Loucy (cell line): Measurements from ENCODE around the gene STIMATE.

ENCODE experiments used
- EZH2phosphoT487 ChIP-seq: fragments of 200-600 bp; IDR thresholded peaks from 2 replicates; pipeline ENCODE4 v1.6.1; 2018; ENCODE audit warnings: antibody characterized with exemption, mild to moderate bottlenecking, moderate library complexity, borderline replicate concordance
- TF ChIP-seq, protein P1 (sequence below): fragments of 200-600 bp; sonication (generic); conservative IDR thresholded peaks from 2 replicates; pipeline ENCODE4 v1.5.1; 2014; ENCODE audit warnings: mild to moderate bottlenecking, antibody characterized with exemption, low read length

DNA sequence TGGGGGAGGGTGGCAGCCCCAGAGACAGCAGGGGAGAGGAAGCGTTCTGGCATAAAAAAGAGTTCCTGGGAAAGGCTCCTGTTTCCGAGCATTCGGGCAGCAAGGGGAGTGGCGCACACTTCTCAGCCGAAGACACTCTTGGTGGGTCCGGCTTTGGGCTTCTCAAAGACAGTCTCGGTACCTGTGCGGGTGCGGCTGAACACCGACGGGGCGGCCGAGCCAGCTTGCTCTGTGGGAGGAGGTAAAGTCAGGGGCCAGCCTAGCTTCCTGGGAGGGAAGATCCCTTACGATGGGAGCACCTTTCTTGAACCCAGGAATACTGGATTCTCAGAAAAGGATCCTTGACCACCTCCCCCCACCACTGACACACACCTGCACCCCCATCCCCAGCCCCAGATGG lies 64.1 kb downstream of the STIMATE start:
- TF ChIP-seq, protein P1, sequence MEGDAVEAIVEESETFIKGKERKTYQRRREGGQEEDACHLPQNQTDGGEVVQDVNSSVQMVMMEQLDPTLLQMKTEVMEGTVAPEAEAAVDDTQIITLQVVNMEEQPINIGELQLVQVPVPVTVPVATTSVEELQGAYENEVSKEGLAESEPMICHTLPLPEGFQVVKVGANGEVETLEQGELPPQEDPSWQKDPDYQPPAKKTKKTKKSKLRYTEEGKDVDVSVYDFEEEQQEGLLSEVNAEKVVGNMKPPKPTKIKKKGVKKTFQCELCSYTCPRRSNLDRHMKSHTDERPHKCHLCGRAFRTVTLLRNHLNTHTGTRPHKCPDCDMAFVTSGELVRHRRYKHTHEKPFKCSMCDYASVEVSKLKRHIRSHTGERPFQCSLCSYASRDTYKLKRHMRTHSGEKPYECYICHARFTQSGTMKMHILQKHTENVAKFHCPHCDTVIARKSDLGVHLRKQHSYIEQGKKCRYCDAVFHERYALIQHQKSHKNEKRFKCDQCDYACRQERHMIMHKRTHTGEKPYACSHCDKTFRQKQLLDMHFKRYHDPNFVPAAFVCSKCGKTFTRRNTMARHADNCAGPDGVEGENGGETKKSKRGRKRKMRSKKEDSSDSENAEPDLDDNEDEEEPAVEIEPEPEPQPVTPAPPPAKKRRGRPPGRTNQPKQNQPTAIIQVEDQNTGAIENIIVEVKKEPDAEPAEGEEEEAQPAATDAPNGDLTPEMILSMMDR = no peak
- TF ChIP-seq EZH2phosphoT487 = no peak
